H1 (cell line): ENCODE data around the gene ATE1. TPM values are rescaled to one million over a fixed set of nuclear protein-coding genes. Genes with fewer than 3 reads are reported as not detected.

Experiments used
- CTCF ChIA-PET: fragments of 300-600 bp; sonication (Branson Sonifier 250); formaldehyde crosslinking; loops from one replicate; lab custom pipeline; 2021; ENCODE audit not compliant: partially characterized antibody; lab: Charles Lee
- POLR2A ChIA-PET: fragments of 300-600 bp; sonication (Branson Sonifier 250); formaldehyde crosslinking; loops from one replicate; lab custom pipeline; 2021; ENCODE audit warnings: inconsistent platforms; ENCODE audit not compliant: partially characterized antibody; lab: Charles Lee
- DNase-seq, 2 experiments: peaks; one replicate each; pipeline versions ENCODE4 v3.0.0 to v3.0.0-alpha.2; 2010 to 2022; ENCODE audit warnings: low spot score in 2 of 2, low read depth in 1 of 2, mixed read lengths in 1 of 2
- FAIRE-seq: peaks from 2 replicates; lab custom pipeline; 2011; peaks lifted over from hg19 to GRCh38; lab: Jason Lieb, UNC
- H2AFZ ChIP-seq: 2 replicates; pipeline ENCODE4 v1.8.1; 2012; ENCODE audit warnings: low read length, inconsistent platforms
- H2AK5ac ChIP-seq: 2 replicates; pipeline ENCODE4 v1.6.1; 2013; ENCODE audit warnings: low read depth, low read length
- H2BK120ac ChIP-seq: replicated peaks from 2 replicates; pipeline ENCODE3; 2013; ENCODE audit warnings: low read depth, low read length, inconsistent platforms
- H2BK12ac ChIP-seq: 2 replicates; pipeline ENCODE4 v1.6.1; 2013; ENCODE audit warnings: low read depth, low read length
- H2BK15ac ChIP-seq: 2 replicates; pipeline ENCODE4 v1.6.1; 2013; ENCODE audit warnings: low read length
- H2BK20ac ChIP-seq: 2 replicates; pipeline ENCODE4 v1.6.1; 2013; ENCODE audit warnings: low read length
- H2BK5ac ChIP-seq: 2 replicates; pipeline ENCODE4 v1.6.1; 2013; ENCODE audit warnings: low read depth, low read length
- H3K14ac ChIP-seq: 2 replicates; pipeline ENCODE4 v1.6.1; 2013; ENCODE audit warnings: inconsistent platforms; ENCODE audit not compliant: insufficient read length
- H3K18ac ChIP-seq: 2 replicates; pipeline ENCODE4 v1.6.1; 2013; ENCODE audit warnings: low read length; ENCODE audit errors: extremely low read depth
- H3K23ac ChIP-seq: 2 replicates; pipeline ENCODE4 v1.6.1; 2013; ENCODE audit warnings: inconsistent platforms; ENCODE audit not compliant: insufficient read length
- H3K23me2 ChIP-seq: 2 replicates; pipeline ENCODE4 v1.6.1; 2013; ENCODE audit warnings: low read depth, low read length
- H3K27ac ChIP-seq: 2 replicates; pipeline ENCODE4 v1.6.1; 2011; ENCODE audit warnings: low read depth, low read length, inconsistent platforms
- H3K27me3 ChIP-seq, 4 experiments: replicated peaks in 1 of 4; 1 replicate in 1 of 4; 2 replicates in 3 of 4; pipeline versions ENCODE4 v1.6.1 to v1.8.1; 2011 to 2013; ENCODE audit warnings: low read length in 3 of 4, mild to moderate bottlenecking in 3 of 4, inconsistent platforms in 2 of 4, mixed read lengths in 2 of 4, moderate library complexity in 1 of 4; ENCODE audit not compliant: control insufficient read depth in 3 of 4, insufficient read depth in 3 of 4; ENCODE audit errors: extremely low read depth in 1 of 4
- H3K36me3 ChIP-seq, 4 experiments: 2 replicates each; pipeline versions ENCODE4 v1.6.1 to v1.8.1; 2011 to 2013; ENCODE audit warnings: mild to moderate bottlenecking in 4 of 4, low read length in 3 of 4, moderate library complexity in 2 of 4, control low read depth in 1 of 4, inconsistent platforms in 1 of 4; ENCODE audit not compliant: insufficient read depth in 4 of 4, control insufficient read depth in 2 of 4
- H3K4ac ChIP-seq: replicated peaks from 2 replicates; pipeline ENCODE3; 2013; ENCODE audit warnings: low read length, low read depth, mixed read lengths, inconsistent platforms; ENCODE audit not compliant: insufficient read length
- H3K4me1 ChIP-seq, 4 experiments: replicated peaks in 1 of 4; 1 replicate in 1 of 4; 2 replicates in 3 of 4; pipeline versions ENCODE4 v1.6.1 to v1.8.1; 2011 to 2013; ENCODE audit warnings: low read length in 3 of 4, inconsistent platforms in 2 of 4, mixed read lengths in 1 of 4; ENCODE audit not compliant: insufficient read depth in 4 of 4, control insufficient read depth in 3 of 4
- H3K4me2 ChIP-seq, 2 experiments: 2 replicates each; pipeline versions ENCODE4 v1.6.1 to v1.8.1; 2011 to 2013; ENCODE audit warnings: low read depth in 2 of 2, low read length in 2 of 2, control low read depth in 1 of 2, inconsistent platforms in 1 of 2, mild to moderate bottlenecking in 1 of 2; ENCODE audit not compliant: insufficient read depth in 1 of 2
- H3K4me3 ChIP-seq, 4 experiments: fragments of 200-600, 300-600 bp in 1 of 4; sonication (generic), shearing (Covaris generic), sonication (Bioruptor Twin) in 1 of 4; 2 replicates each; pipeline versions ENCODE4 v1.5.1 to v1.8.1; 2011 to 2016; ENCODE audit warnings: low read length in 4 of 4, low read depth in 3 of 4, control low read depth in 2 of 4, inconsistent platforms in 2 of 4, mild to moderate bottlenecking in 2 of 4, mixed read lengths in 1 of 4, moderate library complexity in 1 of 4; ENCODE audit not compliant: insufficient read depth in 2 of 4; ENCODE audit errors: extremely low read depth in 1 of 4
- H3K56ac ChIP-seq: replicated peaks from 2 replicates; pipeline ENCODE3; 2013; ENCODE audit warnings: low read depth, mild to moderate bottlenecking, mixed read lengths, low read length, inconsistent platforms; ENCODE audit not compliant: insufficient read length
- H3K79me1 ChIP-seq: 2 replicates; pipeline ENCODE4 v1.6.1; 2013; ENCODE audit warnings: low read depth, low read length, control low read depth
- H3K79me2 ChIP-seq, 2 experiments: 2 replicates each; pipeline versions ENCODE4 v1.6.1 to v1.8.1; 2012 to 2013; ENCODE audit warnings: low read length in 2 of 2, mild to moderate bottlenecking in 2 of 2, inconsistent platforms in 1 of 2; ENCODE audit not compliant: insufficient read depth in 2 of 2, control insufficient read depth in 1 of 2
- H3K9ac ChIP-seq, 4 experiments: replicated peaks in 1 of 4; 1 replicate in 1 of 4; 2 replicates in 3 of 4; pipeline versions ENCODE4 v1.6.1 to v1.8.1; 2011 to 2013; ENCODE audit warnings: low read depth in 3 of 4, low read length in 3 of 4, control low read depth in 2 of 4, mild to moderate bottlenecking in 2 of 4, moderate library complexity in 2 of 4, inconsistent platforms in 1 of 4; ENCODE audit errors: extremely low read depth in 1 of 4
- H3K9me3 ChIP-seq, 2 experiments: 2 replicates each; pipeline versions ENCODE4 v1.6.1 to v1.8.1; 2012 to 2013; ENCODE audit warnings: mild to moderate bottlenecking in 2 of 2, moderate library complexity in 2 of 2, control low read depth in 1 of 2, inconsistent platforms in 1 of 2, low read depth in 1 of 2, low read length in 1 of 2, mixed read lengths in 1 of 2; ENCODE audit not compliant: insufficient read depth in 2 of 2
- H4K20me1 ChIP-seq, 2 experiments: replicated peaks in 1 of 2; 2 replicates each; pipeline versions ENCODE3 to v1.8.1; 2011 to 2013; ENCODE audit warnings: inconsistent platforms in 2 of 2, low read length in 2 of 2, mild to moderate bottlenecking in 1 of 2; ENCODE audit not compliant: insufficient read depth in 2 of 2, control insufficient read depth in 1 of 2
- H4K5ac ChIP-seq: 2 replicates; pipeline ENCODE4 v1.6.1; 2013; ENCODE audit warnings: low read length, low read depth, mixed read lengths, inconsistent platforms; ENCODE audit not compliant: insufficient read length
- H4K8ac ChIP-seq: 2 replicates; pipeline ENCODE4 v1.8.0; 2013; ENCODE audit warnings: mild to moderate bottlenecking, moderate library complexity, low read length, inconsistent platforms; ENCODE audit not compliant: insufficient read depth; ENCODE audit errors: extremely low read depth
- H4K91ac ChIP-seq: replicated peaks from 2 replicates; pipeline ENCODE3; 2013; ENCODE audit warnings: low read length, mixed read lengths, inconsistent platforms; ENCODE audit not compliant: insufficient read length
- BACH1 ChIP-seq: IDR thresholded peaks from 2 replicates; pipeline ENCODE4 v1.6.1; 2012; ENCODE audit warnings: low read length, improper control_type of control experiment
- CHD1 ChIP-seq: IDR thresholded peaks from 2 replicates; pipeline ENCODE4 v1.6.1; 2012; ENCODE audit warnings: low read depth, low read length, improper control_type of control experiment
- E2F6 ChIP-seq: IDR thresholded peaks from 2 replicates; pipeline ENCODE4 v1.6.1; 2012; ENCODE audit warnings: inconsistent platforms
- GTF2F1 ChIP-seq: IDR thresholded peaks from 2 replicates; pipeline ENCODE4 v1.6.1; 2012; ENCODE audit warnings: low read depth, low read length, improper control_type of control experiment, borderline replicate concordance
- JUN ChIP-seq: IDR thresholded peaks from 2 replicates; pipeline ENCODE4 v1.6.1; 2011; ENCODE audit warnings: low read depth, mild to moderate bottlenecking, improper control_type of control experiment, low read length
- NRF1 ChIP-seq: IDR thresholded peaks from 2 replicates; pipeline ENCODE4 v1.6.1; 2011; ENCODE audit warnings: mild to moderate bottlenecking, low read depth, low read length, improper control_type of control experiment
- SIX5 ChIP-seq: IDR thresholded peaks from 2 replicates; pipeline ENCODE4 v1.6.1; 2011; ENCODE audit warnings: mild to moderate bottlenecking, low read depth, low read length
- SP1 ChIP-seq: IDR thresholded peaks from 2 replicates; pipeline ENCODE4 v1.6.1; 2011; ENCODE audit warnings: low read depth, low read length
- SP2 ChIP-seq: IDR thresholded peaks from 2 replicates; pipeline ENCODE4 v1.6.1; 2012; ENCODE audit warnings: mild to moderate bottlenecking, low read length, inconsistent platforms
- TAF7 ChIP-seq: optimal IDR thresholded peaks from 2 replicates; pipeline ENCODE3; 2011; ENCODE audit warnings: low read depth, mild to moderate bottlenecking, inconsistent platforms, low read length, moderate library complexity, borderline replicate concordance
- WGBS, 2 experiments: shearing (Covaris generic) in 1 of 2; methylation state at CpG; one replicate each; pipeline versions ENCODE4 v1.1.6 to v1.1.7; 2013 to 2015; ENCODE audit warnings: low lambda C conversion rate in 2 of 2, mixed read lengths in 2 of 2, inconsistent platforms in 1 of 2, low coverage in 1 of 2, missing lambda C conversion rate in 1 of 2; ENCODE audit not compliant: insufficient replicate concordance in 2 of 2, insufficient coverage in 1 of 2, insufficient read length in 1 of 2; ENCODE audit errors: extremely low coverage in 1 of 2, missing lambda C conversion rate in 1 of 2; 5-methylcytosine and 5-hydroxymethylcytosine counted together
- polyA plus RNA-seq, 7 experiments: library from polyadenylated mRNA; depleted of rRNA in 3 of 7; stranded (reverse) in 5 of 7; unstranded in 2 of 7; fragments of >200 nt in 5 of 7; fragments of 200-250 nt in 2 of 7; gene quantifications; 1 replicate in 5 of 7; 2 replicates in 1 of 7; 4 replicates in 1 of 7; pipeline versions ENCODE4 v1.2.1 to v1.2.3, GENCODE V29; 2011 to 2013; ENCODE audit warnings: missing spikeins in 2 of 7, mixed read lengths in 2 of 7
- total RNA-seq: library from RNA; stranded (reverse); fragmentation: NEBNext Ultra II Directional; extraction: Animal tissue kit (Norgen Biotek cat#: 25700); gene quantifications from 2 replicates; pipeline ENCODE4 v1.2.1, GENCODE V29; 2021
- TF ChIP-seq, protein P1 (sequence below): IDR thresholded peaks from 2 replicates; pipeline ENCODE4 v1.6.1; 2011; ENCODE audit warnings: low read depth, mild to moderate bottlenecking, low read length; ENCODE audit not compliant: insufficient read depth
- TF ChIP-seq, protein P2 (sequence below): IDR thresholded peaks from 2 replicates; pipeline ENCODE4 v1.6.1; 2011; ENCODE audit warnings: low read length, improper control_type of control experiment

ATE1 gene
- total and polyA plus RNA-seq, 2 of the 8 experiments (the other 6 are each of a cell fraction or from before 2014, with no cell fraction given) = 8.8 to 26.9 TPM

DNA sequence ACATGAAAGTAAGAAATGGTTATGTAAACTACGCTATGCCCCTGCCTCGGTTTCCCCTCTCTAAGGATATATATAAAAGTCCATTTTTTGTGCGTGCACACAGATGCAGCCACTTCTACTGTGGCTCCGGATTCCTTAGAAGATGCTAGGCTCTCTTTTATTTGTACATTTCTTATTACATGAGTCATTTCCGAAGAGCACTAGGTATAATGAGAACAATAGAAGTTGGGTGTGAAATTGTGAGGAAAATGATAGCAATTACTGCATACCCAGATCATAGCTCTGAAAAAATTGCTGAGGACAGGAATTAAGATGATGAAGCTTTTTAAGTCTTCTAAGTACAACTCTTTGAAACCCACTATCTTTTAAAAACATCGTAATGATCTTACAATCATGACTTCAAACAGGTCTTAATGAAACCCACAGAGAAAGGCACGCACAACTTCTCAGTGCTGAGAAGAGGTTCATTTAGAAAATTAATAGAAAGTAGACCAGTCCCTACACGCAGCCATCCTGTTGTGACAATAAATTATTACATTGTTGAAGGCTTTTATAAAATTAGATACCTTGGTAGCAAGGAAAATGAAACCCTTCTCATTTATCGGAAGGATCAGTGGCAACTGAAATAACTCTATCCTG, 233.4 kb downstream of the ATE1 start:
- no peaks in the 10 kb centered on the region for H3K9me3 ChIP-seq
- DNase-seq = no peak
- TF ChIP-seq SP2 (no peak), SP1 (no peak), JUN (no peak), TAF7 (no peak), E2F6 (no peak), BACH1 (no peak), SIX5 (no peak), GTF2F1 (no peak), NRF1 (no peak), CHD1 (no peak)
- TF ChIP-seq, protein P1, sequence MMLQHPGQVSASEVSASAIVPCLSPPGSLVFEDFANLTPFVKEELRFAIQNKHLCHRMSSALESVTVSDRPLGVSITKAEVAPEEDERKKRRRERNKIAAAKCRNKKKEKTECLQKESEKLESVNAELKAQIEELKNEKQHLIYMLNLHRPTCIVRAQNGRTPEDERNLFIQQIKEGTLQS = no peak
- TF ChIP-seq, protein P2, sequence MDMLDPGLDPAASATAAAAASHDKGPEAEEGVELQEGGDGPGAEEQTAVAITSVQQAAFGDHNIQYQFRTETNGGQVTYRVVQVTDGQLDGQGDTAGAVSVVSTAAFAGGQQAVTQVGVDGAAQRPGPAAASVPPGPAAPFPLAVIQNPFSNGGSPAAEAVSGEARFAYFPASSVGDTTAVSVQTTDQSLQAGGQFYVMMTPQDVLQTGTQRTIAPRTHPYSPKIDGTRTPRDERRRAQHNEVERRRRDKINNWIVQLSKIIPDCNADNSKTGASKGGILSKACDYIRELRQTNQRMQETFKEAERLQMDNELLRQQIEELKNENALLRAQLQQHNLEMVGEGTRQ = no peak

More for the DNA sequence above, 233.4 kb downstream of the ATE1 start:
- no peak overlapping the region for H3K23ac ChIP-seq
- no peak overlapping the region for H3K27ac ChIP-seq
- no peak overlapping the region for H2BK20ac ChIP-seq
- H2BK12ac ChIP-seq = no peak overlapping the region
- H2BK15ac ChIP-seq = no peak overlapping the region
- H3K79me1 ChIP-seq = no peaks in the 10 kb centered on the region
- no peak overlapping the region for H3K56ac ChIP-seq
- 86% methylated on average over 9 of the region's 9 CpGs; no CpG with 5 or more reads in 1 of the 2 experiments for WGBS, 2 experiments
- no peak overlapping the region for H3K4ac ChIP-seq
- H3K9ac ChIP-seq = no peak overlapping the region
- H3K18ac ChIP-seq = no peak overlapping the region
- H4K5ac ChIP-seq = no peak overlapping the region
- peaks cover 0 to 14% (median 5%) of the 10 kb centered on the region in 4 experiments; a peak in 3 of 7 replicates for H3K4me1 ChIP-seq
- H4K20me1 ChIP-seq = no peaks in the 10 kb centered on the region
- no peak overlapping the region for H4K8ac ChIP-seq
- no peak overlapping the region for H3K4me2 ChIP-seq
- H2BK120ac ChIP-seq = no peak overlapping the region
- no peak overlapping the region for H4K91ac ChIP-seq
- no peak overlapping the region for H3K14ac ChIP-seq
- no peaks in the 10 kb centered on the region for H3K27me3 ChIP-seq
- ChIA-PET POLR2A (no interaction called here), CTCF (interaction anchor here (1.0 to 5.1 kb wide), 6 partner anchors 9 to 760 kb away, joined by 3 to 53 read pairs (median 10); no protein-coding TSS in a partner anchor)
- no peaks in the 10 kb centered on the region for H3K79me2 ChIP-seq
- FAIRE-seq = no peak
- no peak overlapping the region for H2AK5ac ChIP-seq
- no peak overlapping the region for H2AFZ ChIP-seq
- H3K4me3 ChIP-seq = no peak overlapping the region
- no peaks in the 10 kb centered on the region for H3K36me3 ChIP-seq
- H3K23me2 ChIP-seq = no peaks in the 10 kb centered on the region
- H2BK5ac ChIP-seq = no peak overlapping the region
